Left lobe of liver (tissue), 2 donors: ENCODE measurements around the gene BMP4. TPM values are rescaled to one million over a fixed set of nuclear protein-coding genes. Genes with fewer than 3 reads are reported as not detected.

Experiments
- ATAC-seq: fragments of 200-7000 bp; cut with Tn5 transposase; one replicate; pipeline ENCODE4 v1.9.1; 2020; ENCODE audit warnings: mild to moderate bottlenecking, moderate library complexity
- DNase-seq: peaks from one replicate; pipeline ENCODE4 v3.0.0-alpha.2; 2020; ENCODE audit warnings: low spot score
- total RNA-seq: library from RNA; stranded (reverse); gene quantifications from one replicate; pipeline ENCODE4 v1.2.1, GENCODE V29; 2021
- donor health status: DM: no; HTN: no; CAD: no; lungs with moderate emphysema.
- donor health status: DM: no; HTN: yes; CAD: no.

BMP4 gene
- total RNA-seq, 1 donor from 2014 or later, result 2.5 TPM

GRCh38 chr14:53900499-53900898, 56.1 kb downstream of the BMP4 start:
- peak; percentile 43 for ATAC-seq
- no peak for DNase-seq
